GM12872 (cell line): ENCODE results near the gene DLEU7.

Experiments used
- CTCF ChIP-seq: IDR thresholded peaks from 3 replicates; pipeline ENCODE4 v1.5.1; 2011; ENCODE audit warnings: low read depth, mild to moderate bottlenecking, low read length, moderate library complexity; ENCODE audit not compliant: insufficient read depth

Gene DLEU7

GRCh38 chr13:50805805-50806204, 37.7 kb downstream of the DLEU7 start:
- no peak for TF ChIP-seq CTCF

- peak; percentile 79 for TF ChIP-seq CTCF
Measured at GRCh38 chr13:50801087-50801931, 42.2 kb downstream of the DLEU7 start.

GRCh38 chr13:50800091-50800739, 43.3 kb downstream of the DLEU7 start:
- no peak for TF ChIP-seq CTCF

- TF ChIP-seq CTCF: no peak
Measured at GRCh38 chr13:50798923-50799322, 44.6 kb downstream of the DLEU7 start.

GRCh38 chr13:50797091-50797490, 46.4 kb downstream of the DLEU7 start:
- no peak for TF ChIP-seq CTCF

- no peak for TF ChIP-seq CTCF
Measured at GRCh38 chr13:50796463-50796862, 47.0 kb downstream of the DLEU7 start.

- no peak for TF ChIP-seq CTCF
Measured at GRCh38 chr13:50794226-50794625, 49.3 kb downstream of the DLEU7 start.
